Prostate gland (tissue), 2 donors: ENCODE results near the gene CELF4.

ENCODE experiments used
- POLR2A ChIP-seq: fragments of 450-650 bp; IDR thresholded peaks from one replicate; pipeline ENCODE4 v1.6.1; 2016; ENCODE audit warnings: antibody characterized with exemption, mild to moderate bottlenecking
- POLR2AphosphoS5 ChIP-seq: sonication (generic); formaldehyde crosslinking; IDR thresholded peaks from one replicate; pipeline ENCODE4 v1.6.1; 2017; ENCODE audit warnings: antibody characterized with exemption
- TF ChIP-seq, protein P1 (sequence below), 4 experiments: fragments of 200-600 bp in 2 of 4; fragments of 450-650 bp in 2 of 4; sonication (generic) in 2 of 4; IDR thresholded peaks; 1 replicate in 3 of 4; 2 replicates in 1 of 4; pipeline ENCODE4 v1.5.1; 2016 to 2019; ENCODE audit warnings: antibody characterized with exemption in 4 of 4, mild to moderate bottlenecking in 2 of 4, moderate library complexity in 2 of 4

DNA sequence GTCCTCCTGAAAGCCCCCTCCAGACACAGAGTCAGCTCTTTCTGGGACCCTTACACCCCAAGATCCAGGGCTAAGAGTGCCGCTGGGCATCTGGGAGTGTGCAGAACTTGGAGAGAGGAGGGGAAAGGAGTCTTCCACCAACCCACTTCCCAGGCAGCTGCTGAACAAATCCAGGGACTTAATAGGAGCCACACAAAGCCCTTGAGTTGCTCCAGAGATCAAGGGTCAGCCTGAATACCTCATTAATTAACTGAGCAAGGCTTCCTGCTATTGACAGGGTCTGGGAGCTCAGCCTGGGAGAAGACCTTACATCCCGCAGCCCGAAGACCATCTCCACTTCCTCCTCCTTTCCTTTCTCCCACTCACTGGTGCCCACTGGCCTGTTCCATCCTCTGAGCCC, 108.3 kb downstream of the CELF4 start:
- TF ChIP-seq, protein P1, sequence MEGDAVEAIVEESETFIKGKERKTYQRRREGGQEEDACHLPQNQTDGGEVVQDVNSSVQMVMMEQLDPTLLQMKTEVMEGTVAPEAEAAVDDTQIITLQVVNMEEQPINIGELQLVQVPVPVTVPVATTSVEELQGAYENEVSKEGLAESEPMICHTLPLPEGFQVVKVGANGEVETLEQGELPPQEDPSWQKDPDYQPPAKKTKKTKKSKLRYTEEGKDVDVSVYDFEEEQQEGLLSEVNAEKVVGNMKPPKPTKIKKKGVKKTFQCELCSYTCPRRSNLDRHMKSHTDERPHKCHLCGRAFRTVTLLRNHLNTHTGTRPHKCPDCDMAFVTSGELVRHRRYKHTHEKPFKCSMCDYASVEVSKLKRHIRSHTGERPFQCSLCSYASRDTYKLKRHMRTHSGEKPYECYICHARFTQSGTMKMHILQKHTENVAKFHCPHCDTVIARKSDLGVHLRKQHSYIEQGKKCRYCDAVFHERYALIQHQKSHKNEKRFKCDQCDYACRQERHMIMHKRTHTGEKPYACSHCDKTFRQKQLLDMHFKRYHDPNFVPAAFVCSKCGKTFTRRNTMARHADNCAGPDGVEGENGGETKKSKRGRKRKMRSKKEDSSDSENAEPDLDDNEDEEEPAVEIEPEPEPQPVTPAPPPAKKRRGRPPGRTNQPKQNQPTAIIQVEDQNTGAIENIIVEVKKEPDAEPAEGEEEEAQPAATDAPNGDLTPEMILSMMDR (IDR thresholded peaks at IDR 0.05): no peak
- TF ChIP-seq POLR2A (no peak), POLR2AphosphoS5 (no peak)
